SU-DHL-6 (cell line): ENCODE results near the gene LILRA5.

Experiments
- H2AFZ ChIP-seq: fragments of 200-600 bp; sonication (generic); 2 replicates; pipeline ENCODE4 v1.6.1; 2014; ENCODE audit warnings: low read depth, mild to moderate bottlenecking, moderate library complexity, mixed read lengths, antibody characterized with exemption, low read length; ENCODE audit not compliant: severe bottlenecking
- H3F3A ChIP-seq: fragments of 200-600 bp; shearing (Covaris generic); 2 replicates; pipeline ENCODE4 v1.6.0; 2016; ENCODE audit warnings: antibody characterized with exemption, mild to moderate bottlenecking; ENCODE audit not compliant: insufficient read depth
- H3K27ac ChIP-seq: fragments of 200-600 bp; sonication (generic); 2 replicates; pipeline ENCODE4 v1.5.1; 2016; ENCODE audit warnings: low read depth, mild to moderate bottlenecking, low read length, moderate library complexity, mixed read lengths
- H3K27me3 ChIP-seq: fragments of 200-600 bp; sonication (generic), shearing (Covaris generic); 2 replicates; pipeline ENCODE4 v1.6.0; 2014; ENCODE audit warnings: mild to moderate bottlenecking, low read length
- H3K36me3 ChIP-seq: fragments of 200-600 bp; sonication (generic); 2 replicates; pipeline ENCODE4 v1.6.1; 2014; ENCODE audit warnings: mild to moderate bottlenecking, low read length, mixed read lengths
- H3K4me2 ChIP-seq: fragments of 300-600, 200-600 bp; shearing (Covaris generic), sonication (generic); 2 replicates; pipeline ENCODE4 v1.6.0; 2014; ENCODE audit warnings: low read length, low read depth, mild to moderate bottlenecking; ENCODE audit not compliant: poor library complexity, severe bottlenecking
- H3K4me3 ChIP-seq: fragments of 200-600 bp; sonication (generic); 2 replicates; pipeline ENCODE4 v1.5.1; 2014; ENCODE audit warnings: antibody characterized with exemption, low read length, mild to moderate bottlenecking, mixed read lengths; ENCODE audit not compliant: insufficient read depth, poor library complexity, severe bottlenecking
- H3K79me2 ChIP-seq: fragments of 200-600 bp; sonication (generic); 2 replicates; pipeline ENCODE4 v1.6.1; 2014; ENCODE audit warnings: mild to moderate bottlenecking, low read length, moderate library complexity; ENCODE audit not compliant: insufficient read depth
- H3K9ac ChIP-seq: fragments of 200-600 bp; sonication (generic); 2 replicates; pipeline ENCODE4 v1.7.0; 2014; ENCODE audit warnings: mild to moderate bottlenecking, low read length
- H3K9me2 ChIP-seq: fragments of 200-600 bp; sonication (generic); replicated peaks from 2 replicates; pipeline ENCODE4 v1.6.1; 2014; ENCODE audit warnings: low read length; ENCODE audit not compliant: insufficient read depth
- H3K9me3 ChIP-seq: fragments of 200-600 bp; sonication (generic); 2 replicates; pipeline ENCODE4 v1.6.1; 2014; ENCODE audit warnings: low read length, mixed read lengths; ENCODE audit not compliant: insufficient read depth
- H4K20me1 ChIP-seq: fragments of 200-600 bp; sonication (generic); 2 replicates; pipeline ENCODE4 v1.6.1; 2014; ENCODE audit warnings: low read depth, mild to moderate bottlenecking, antibody characterized with exemption, low read length, moderate library complexity, mixed read lengths
- EZH2phosphoT487 ChIP-seq: fragments of 200-600 bp; sonication (generic), shearing (Covaris generic); conservative IDR thresholded peaks from 2 replicates; pipeline ENCODE4 v1.6.1; 2018; ENCODE audit warnings: mild to moderate bottlenecking, antibody characterized with exemption, low read length, moderate library complexity, mixed read lengths
- TF ChIP-seq, protein P1 (sequence below): fragments of 200-600 bp; sonication (generic); IDR thresholded peaks from one replicate; pipeline ENCODE4 v1.5.1; 2017; ENCODE audit warnings: antibody characterized with exemption, mild to moderate bottlenecking, low read length, moderate library complexity; ENCODE audit not compliant: insufficient read depth, poor library complexity, severe bottlenecking

Gene LILRA5

DNA sequence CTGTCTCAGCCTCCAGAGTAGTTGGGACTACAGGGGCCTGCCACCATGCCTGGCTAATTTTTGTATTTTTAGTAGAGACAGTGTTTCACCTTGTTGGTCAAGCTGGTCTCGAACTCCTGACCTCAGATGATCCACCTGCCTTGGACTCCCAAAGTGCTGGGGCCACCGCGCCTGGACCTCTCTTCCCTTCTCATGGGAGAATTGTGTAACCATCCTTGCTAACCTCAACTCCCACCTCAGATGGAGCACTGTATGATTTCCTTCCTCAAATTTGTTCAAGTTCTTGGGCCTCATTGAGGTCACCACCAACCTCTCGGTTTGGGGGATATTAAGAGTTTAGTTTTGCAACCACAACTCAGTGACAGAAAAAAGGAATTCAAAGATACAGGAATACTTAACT, 10.7 kb downstream of the LILRA5 start:
- H3K9ac ChIP-seq = no peak overlapping the region
- no peaks in the 10 kb centered on the region for H3K27me3 ChIP-seq

DNA sequence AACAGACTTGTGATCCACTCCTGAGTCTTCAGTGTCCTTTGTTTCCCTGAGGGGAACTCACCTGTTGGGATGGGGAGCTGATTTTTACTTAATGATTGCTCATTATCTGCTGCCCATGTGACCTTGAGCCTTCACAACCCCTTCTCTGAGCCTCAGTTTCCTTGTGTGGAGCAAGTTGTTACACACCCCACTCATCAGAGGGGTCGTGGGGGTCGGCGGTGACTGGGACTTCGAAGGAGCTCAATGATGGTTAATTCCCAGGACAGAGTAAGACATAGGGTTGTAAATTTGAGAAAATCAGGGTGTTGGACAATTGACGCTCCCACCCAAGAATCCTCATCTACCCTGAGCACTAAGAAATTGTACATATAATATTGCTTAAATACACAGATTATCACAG, 13.5 kb downstream of the LILRA5 start:
- H3K4me2 ChIP-seq = no peak overlapping the region
- no peak overlapping the region for H3K9ac ChIP-seq
- no peak overlapping the region for H2AFZ ChIP-seq
- H3K27me3 ChIP-seq = no peaks in the 10 kb centered on the region
- H3K9me3 ChIP-seq = no peaks in the 10 kb centered on the region
- no peaks in the 10 kb centered on the region for H3K79me2 ChIP-seq
- no peaks in the 10 kb centered on the region for H3K36me3 ChIP-seq
- TF ChIP-seq, protein P1, sequence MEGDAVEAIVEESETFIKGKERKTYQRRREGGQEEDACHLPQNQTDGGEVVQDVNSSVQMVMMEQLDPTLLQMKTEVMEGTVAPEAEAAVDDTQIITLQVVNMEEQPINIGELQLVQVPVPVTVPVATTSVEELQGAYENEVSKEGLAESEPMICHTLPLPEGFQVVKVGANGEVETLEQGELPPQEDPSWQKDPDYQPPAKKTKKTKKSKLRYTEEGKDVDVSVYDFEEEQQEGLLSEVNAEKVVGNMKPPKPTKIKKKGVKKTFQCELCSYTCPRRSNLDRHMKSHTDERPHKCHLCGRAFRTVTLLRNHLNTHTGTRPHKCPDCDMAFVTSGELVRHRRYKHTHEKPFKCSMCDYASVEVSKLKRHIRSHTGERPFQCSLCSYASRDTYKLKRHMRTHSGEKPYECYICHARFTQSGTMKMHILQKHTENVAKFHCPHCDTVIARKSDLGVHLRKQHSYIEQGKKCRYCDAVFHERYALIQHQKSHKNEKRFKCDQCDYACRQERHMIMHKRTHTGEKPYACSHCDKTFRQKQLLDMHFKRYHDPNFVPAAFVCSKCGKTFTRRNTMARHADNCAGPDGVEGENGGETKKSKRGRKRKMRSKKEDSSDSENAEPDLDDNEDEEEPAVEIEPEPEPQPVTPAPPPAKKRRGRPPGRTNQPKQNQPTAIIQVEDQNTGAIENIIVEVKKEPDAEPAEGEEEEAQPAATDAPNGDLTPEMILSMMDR = no peak
- TF ChIP-seq EZH2phosphoT487 = no peak
- no peaks in the 10 kb centered on the region for H4K20me1 ChIP-seq
- H3F3A ChIP-seq = no peaks in the 10 kb centered on the region
- no peak overlapping the region for H3K4me3 ChIP-seq
- no peak overlapping the region for H3K27ac ChIP-seq
- H3K9me2 ChIP-seq = no peaks in the 10 kb centered on the region

More for the DNA sequence above, 10.7 kb downstream of the LILRA5 start:
- Histone ChIP-seq H4K20me1 (no peaks in the 10 kb centered on the region), H3F3A (no peaks in the 10 kb centered on the region), H3K4me3 (no peak overlapping the region), H3K9me2 (no peaks in the 10 kb centered on the region), H2AFZ (no peak overlapping the region), H3K9me3 (no peaks in the 10 kb centered on the region), H3K4me2 (no peak overlapping the region), H3K79me2 (no peaks in the 10 kb centered on the region), H3K36me3 (no peaks in the 10 kb centered on the region), H3K27ac (no peak overlapping the region)
- TF ChIP-seq EZH2phosphoT487 = no peak
- TF ChIP-seq, protein P1 = no peak

DNA sequence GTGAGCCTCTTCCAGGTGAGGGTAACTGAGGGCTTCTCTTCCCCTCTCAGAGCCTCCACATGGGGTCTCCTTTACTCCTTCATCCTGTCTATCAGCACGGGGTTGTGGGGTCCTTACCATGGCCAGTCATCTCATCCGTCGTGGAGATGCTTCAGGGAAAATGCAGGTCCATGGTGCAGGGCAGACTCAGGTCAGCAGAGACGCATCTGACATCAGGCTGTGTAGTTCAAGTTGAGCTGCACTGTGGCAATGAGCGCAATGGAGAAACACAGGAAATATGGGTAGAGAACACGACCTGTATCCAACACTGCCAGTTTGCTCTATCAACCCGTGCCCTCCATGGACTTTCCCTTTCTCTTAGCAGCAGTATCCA, 13.9 kb downstream of the LILRA5 start:
- Histone ChIP-seq H2AFZ (no peak overlapping the region), H3K9ac (no peak overlapping the region), H3K9me2 (no peaks in the 10 kb centered on the region), H3K79me2 (no peaks in the 10 kb centered on the region), H3K36me3 (no peaks in the 10 kb centered on the region), H4K20me1 (no peaks in the 10 kb centered on the region), H3K4me2 (no peak overlapping the region), H3K27me3 (no peaks in the 10 kb centered on the region), H3K9me3 (no peaks in the 10 kb centered on the region), H3K27ac (no peak overlapping the region), H3K4me3 (no peak overlapping the region), H3F3A (no peaks in the 10 kb centered on the region)
- TF ChIP-seq, protein P1 = no peak
- TF ChIP-seq EZH2phosphoT487 = no peak
